ENCODE data around the gene LDHD. TPM values are rescaled to one million over a fixed set of nuclear protein-coding genes. Genes with fewer than 3 reads are reported as not detected.

The LDHD gene
- total and polyA plus RNA-seq, 2 of the 8 experiments (the other 6 are each of a cell fraction or from before 2014, with no cell fraction given) = 14.9 to 18.2 TPM

- Histone ChIP-seq H3K4me1 (replicated peaks in 1 of 4; ENCODE audit: control insufficient read depth in 3 of 4, insufficient read depth in 4 of 4, low read length in 3 of 4) (peaks cover 9 to 53% (median 41%) of the 10 kb centered on the region in 4 experiments), H3K36me3 (ENCODE audit: control insufficient read depth in 2 of 4, insufficient read depth in 4 of 4, low read length in 3 of 4) (peaks cover 0 to 16% (median 3%) of the 10 kb centered on the region in 4 experiments; a peak in 2 of 8 replicates), H3K4ac (replicated peaks; ENCODE audit: insufficient read length, low read depth, low read length) (no peak overlapping the region), H3K23me2 (ENCODE audit: low read depth, low read length) (no peaks in the 10 kb centered on the region), H4K8ac (ENCODE audit: extremely low read depth, insufficient read depth, low read length) (peak overlapping the region; percentile 38), H3K27me3 (replicated peaks in 1 of 4; ENCODE audit: control insufficient read depth in 3 of 4, extremely low read depth in 1 of 4, insufficient read depth in 3 of 4, low read length in 3 of 4) (no peaks in the 10 kb centered on the region), H3K4me3 (ENCODE audit: extremely low read depth in 1 of 4, insufficient read depth in 2 of 4, low read depth in 3 of 4, low read length in 4 of 4) (no peak overlapping the region), H3K14ac (ENCODE audit: insufficient read length) (no peak overlapping the region), H2BK20ac (ENCODE audit: low read length) (no peak overlapping the region), H2AK5ac (ENCODE audit: low read depth, low read length) (no peak overlapping the region; the same call in 1 of the 2 replicates), H3K9ac (replicated peaks in 1 of 4; ENCODE audit: extremely low read depth in 1 of 4, low read depth in 3 of 4, low read length in 3 of 4) (no peak overlapping the region), H3K56ac (replicated peaks; ENCODE audit: insufficient read length, low read depth, low read length) (no peak overlapping the region), H4K20me1 (replicated peaks in 1 of 2; ENCODE audit: control insufficient read depth in 1 of 2, insufficient read depth in 2 of 2, low read length in 2 of 2) (peaks cover 2 to 3% of the 10 kb centered on the region in 2 experiments), H2BK15ac (ENCODE audit: low read length) (no peak overlapping the region), H3K79me1 (ENCODE audit: low read depth, low read length) (peaks cover 3% of the 10 kb centered on the region; the same call in 1 of the 2 replicates), H3K4me2 (ENCODE audit: insufficient read depth in 1 of 2, low read depth in 2 of 2, low read length in 2 of 2) (no peak overlapping the region), H3K27ac (ENCODE audit: low read depth, low read length) (no peak overlapping the region), H3K9me3 (ENCODE audit: insufficient read depth in 2 of 2, low read depth in 1 of 2, low read length in 1 of 2) (no peaks in the 10 kb centered on the region), H3K23ac (ENCODE audit: insufficient read length) (no peak overlapping the region), H3K79me2 (ENCODE audit: control insufficient read depth in 1 of 2, insufficient read depth in 2 of 2, low read length in 2 of 2) (no peaks in the 10 kb centered on the region; a peak in 1 of 4 replicates), H2BK120ac (replicated peaks; ENCODE audit: low read depth, low read length) (no peak overlapping the region), H4K91ac (replicated peaks; ENCODE audit: insufficient read length, low read length) (peak overlapping the region; percentile 13), H2AFZ (ENCODE audit: low read length) (no peak overlapping the region), H4K5ac (ENCODE audit: insufficient read length, low read depth, low read length) (no peak overlapping the region), H2BK5ac (ENCODE audit: low read depth, low read length) (no peak overlapping the region), H3K18ac (ENCODE audit: extremely low read depth, low read length) (peak overlapping the region; percentile 48; the same call in 1 of the 2 replicates), H2BK12ac (ENCODE audit: low read depth, low read length) (peak overlapping the region; percentile 60; the same call in 1 of the 2 replicates)
- POLR2A ChIA-PET (ENCODE audit: partially characterized antibody) = interaction anchor here (0.9 to 6.0 kb wide), 9 partner anchors 9 to 239 kb away, joined by 3 to 62 read pairs (median 5); partner anchors contain the start of gene ZNRF1
- FAIRE-seq (no peak), DNase-seq (ENCODE audit: low read depth in 1 of 2, low spot score in 2 of 2) (no peak)
- no peak for TF ChIP-seq PHF8 (conservative IDR thresholded peaks at IDR 0.05; ENCODE audit: low read depth, low read length)
- no peak for TF ChIP-seq FOSL1 (IDR thresholded peaks at IDR 0.05; ENCODE audit: insufficient read depth, low read depth, low read length)
- 0 out of 2 replicates have a peak, but pooled peaks have one; percentile 13 for TF ChIP-seq POLR2AphosphoS5 (IDR thresholded peaks at IDR 0.05; ENCODE audit: low read depth, low read length)
- CTCF ChIA-PET (ENCODE audit: partially characterized antibody) = interaction anchor here (0.7 to 16.3 kb wide), 42 partner anchors 10 to 299 kb away, joined by 3 to 171 read pairs (median 5); partner anchors contain the start of genes WDR59 and ZNRF1
- WGBS, 2 experiments (ENCODE audit: extremely low coverage in 1 of 2, insufficient coverage in 1 of 2, insufficient read length in 1 of 2, insufficient replicate concordance in 2 of 2, low coverage in 1 of 2, low lambda C conversion rate in 2 of 2, missing lambda C conversion rate in 1 of 2) = 89% methylated on average over 26 of the region's 26 CpGs; no CpG with 5 or more reads in 1 of the 2 experiments
Observed at GRCh38 chr16:75111961-75112733, 4.4 kb downstream of the LDHD start.

Measured in H1 (cell line).